Activated CD4-positive, alpha-beta T cell treated with anti-CD3 and anti-CD28 coated beads for 24 hours (primary cell): ENCODE measurements around the gene GTF2F2.

Source experiments
- DNase-seq, 2 donors: peaks; one replicate each; pipeline ENCODE4 v3.0.0-alpha.2; 2020; ENCODE audit warnings: low read depth in 2 of 2

Gene GTF2F2, protein sequence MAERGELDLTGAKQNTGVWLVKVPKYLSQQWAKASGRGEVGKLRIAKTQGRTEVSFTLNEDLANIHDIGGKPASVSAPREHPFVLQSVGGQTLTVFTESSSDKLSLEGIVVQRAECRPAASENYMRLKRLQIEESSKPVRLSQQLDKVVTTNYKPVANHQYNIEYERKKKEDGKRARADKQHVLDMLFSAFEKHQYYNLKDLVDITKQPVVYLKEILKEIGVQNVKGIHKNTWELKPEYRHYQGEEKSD

DNA sequence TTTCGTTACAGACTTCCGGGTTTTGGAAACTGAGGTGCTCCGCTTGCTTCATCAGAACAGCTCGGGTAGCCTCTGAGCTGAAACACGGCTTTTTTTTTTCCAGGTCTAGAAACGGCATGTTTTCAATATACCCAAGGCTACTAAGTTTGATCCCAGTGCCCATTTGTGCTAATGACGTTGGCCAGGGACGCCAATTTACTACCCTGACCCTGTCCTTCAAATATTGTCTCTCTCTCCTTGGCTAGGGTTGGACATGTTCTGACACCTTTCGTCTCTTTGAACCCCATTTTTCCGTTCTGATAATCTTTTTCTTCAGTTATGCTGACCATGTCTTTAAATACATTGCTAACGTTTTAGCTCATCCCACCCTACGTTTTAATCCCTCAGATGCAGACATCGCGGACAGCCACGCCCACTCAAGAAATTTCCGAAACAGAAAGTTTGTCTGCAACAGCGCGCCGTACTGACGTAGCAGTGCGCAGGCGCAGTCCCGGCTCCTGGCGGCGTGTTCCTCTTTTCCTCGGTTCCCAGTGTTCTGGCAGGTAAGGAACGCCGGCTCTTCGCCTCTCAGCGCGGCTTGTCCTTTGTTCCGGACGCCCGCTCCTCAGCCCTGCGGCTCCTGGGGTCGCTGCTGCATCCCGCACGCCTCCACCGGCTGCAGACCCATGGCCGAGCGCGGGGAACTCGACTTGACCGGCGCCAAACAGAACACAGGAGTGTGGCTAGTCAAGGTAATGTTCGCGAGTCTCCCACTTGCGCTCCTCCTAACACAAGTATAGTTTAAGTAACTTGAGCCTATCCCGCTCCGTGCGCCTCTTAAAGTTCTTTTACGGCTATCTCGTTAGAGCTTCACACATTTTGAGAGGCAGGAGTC is at the start of gene GTF2F2:
GTF2F2 (plus strand) TSS at position 520 of the 874 bp plus-strand sequence; CDS start at position 666, 146 bp downstream.
- peak; percentile 77 to 81 for DNase-seq

DNA sequence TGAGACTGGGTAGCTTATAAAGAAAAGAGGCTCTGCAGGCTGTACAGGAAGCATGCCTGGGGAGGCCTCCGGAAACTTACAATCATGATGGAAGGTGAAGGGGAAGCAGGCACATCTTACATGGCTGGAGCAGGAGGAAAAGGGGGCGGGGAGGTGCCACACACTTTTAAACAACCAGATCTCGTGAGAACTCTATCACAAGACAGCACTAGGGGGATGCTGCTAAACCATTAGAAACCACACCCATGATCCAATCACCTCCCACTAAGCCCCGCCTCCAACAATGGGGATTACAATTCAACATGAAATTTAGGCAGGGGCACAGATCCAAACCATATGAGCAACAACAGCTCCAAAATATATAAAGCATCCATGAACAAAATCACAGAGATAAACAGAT is 46.5 kb upstream of the GTF2F2 start:
- no peak for DNase-seq

DNA sequence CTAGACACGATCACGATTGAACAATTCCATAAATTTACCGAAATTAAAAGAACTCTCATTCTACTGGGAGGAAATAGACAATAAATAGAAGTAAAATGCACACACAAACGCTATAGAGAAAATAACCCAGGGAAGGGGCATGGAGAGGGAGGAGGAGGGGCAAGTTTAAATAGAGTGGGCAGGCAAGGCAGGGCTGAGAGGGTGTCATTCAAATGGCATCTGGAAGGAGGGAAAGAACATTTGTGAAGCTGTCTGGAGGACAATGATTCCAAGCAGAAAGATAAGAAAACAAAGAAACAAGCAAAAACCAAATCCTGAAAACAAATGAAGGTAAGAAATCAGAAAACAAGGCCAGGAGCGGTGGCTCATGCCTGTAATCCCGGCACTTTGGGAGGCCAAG is 45.6 kb upstream of the GTF2F2 start:
- DNase-seq, result no peak

DNA sequence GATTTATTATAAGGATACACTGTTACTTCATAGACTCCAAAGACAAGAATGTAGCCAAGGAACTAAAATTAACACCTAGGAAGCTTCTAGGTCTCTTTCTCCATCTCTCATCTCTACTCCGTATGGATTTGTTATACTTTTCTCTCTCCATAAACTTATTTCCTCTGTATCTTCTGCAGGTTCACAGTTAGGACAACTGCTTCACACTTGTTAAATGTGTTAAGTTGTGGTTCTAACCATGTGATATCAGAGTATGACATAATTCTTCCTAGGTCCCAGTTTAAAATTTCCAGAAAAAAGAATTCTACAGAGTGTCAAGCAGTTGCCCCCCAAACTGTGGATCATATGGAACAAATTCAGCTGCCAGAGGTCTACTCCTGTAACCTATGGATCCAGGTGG is 42.3 kb upstream of the GTF2F2 start:
- no peak for DNase-seq

DNA sequence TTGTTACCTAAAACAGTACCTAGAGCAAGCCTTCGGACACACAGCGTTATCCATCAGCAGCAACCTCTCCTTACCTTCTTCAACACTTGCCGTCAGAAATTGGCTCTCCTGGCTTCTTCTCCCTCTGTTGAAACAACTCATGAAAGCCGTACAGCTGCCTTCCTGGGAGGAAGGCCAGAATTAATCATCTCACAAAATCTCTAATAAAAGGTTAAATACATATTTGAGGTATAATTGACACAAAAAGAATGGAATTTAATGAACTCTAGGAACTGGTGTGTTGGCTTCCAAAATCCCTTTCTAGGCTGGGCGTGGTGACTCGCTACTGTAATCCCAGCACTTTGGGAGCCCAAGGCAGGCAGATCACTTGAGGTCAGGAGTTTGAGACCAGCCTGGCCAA is 37.3 kb upstream of the GTF2F2 start:
- no peak for DNase-seq

DNA sequence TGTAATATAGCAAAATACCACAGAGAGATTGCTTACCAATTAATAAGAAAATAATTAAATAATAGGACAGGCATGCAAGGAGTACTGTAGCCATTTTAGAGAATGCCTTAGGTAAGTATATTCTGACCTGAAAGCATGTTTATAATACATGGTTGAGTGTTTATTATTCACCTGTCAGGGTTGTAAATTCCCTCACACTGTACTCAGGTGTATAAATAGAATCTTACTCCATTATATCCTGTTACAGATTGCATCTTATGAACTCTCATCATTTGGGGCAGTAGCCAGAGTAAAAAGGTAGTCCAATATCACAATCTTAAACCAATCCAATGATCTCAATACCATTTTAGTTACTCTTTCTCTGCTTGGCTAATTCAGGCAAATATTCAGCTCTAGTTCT is 35.8 kb upstream of the GTF2F2 start:
- DNase-seq, result no peak

DNA sequence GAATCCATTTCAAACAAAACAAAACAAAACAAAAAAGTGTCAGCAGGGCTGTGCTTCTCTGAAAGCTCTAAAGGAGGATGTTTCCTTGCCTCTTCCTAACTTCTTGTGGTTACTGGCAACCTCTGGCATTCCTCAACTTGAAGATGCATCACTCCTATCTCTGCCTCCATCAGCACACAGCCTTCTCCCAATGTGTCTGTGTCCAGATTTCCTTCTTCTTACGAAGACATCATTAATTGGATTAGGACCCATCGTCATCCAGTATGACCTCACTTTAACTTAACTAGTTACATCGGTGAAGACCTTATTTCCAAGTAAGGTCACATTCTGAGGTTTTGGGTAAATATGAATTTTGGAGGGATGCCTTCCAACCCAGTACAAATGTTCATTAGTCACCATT is 33.8 kb upstream of the GTF2F2 start:
- DNase-seq, result no peak

DNA sequence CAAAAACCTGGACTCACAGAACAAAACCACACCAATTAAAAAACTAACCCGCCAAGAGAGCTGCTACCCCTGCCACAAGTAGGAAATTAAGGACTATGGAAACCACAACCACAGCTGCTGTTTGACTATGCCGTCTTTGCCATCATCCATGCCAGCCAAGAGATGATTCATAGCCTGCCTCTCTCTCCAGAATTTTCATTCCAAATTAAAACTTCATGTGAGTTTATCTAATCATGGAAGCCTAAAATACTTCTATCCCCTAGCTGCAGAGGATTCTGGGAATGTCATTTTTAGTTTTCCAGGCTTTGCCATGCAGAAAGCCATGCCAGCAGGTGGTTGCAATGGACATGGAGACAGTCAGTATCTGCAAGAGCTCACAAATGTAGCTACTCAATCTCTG is 27.6 kb upstream of the GTF2F2 start:
- no peak for DNase-seq

DNA sequence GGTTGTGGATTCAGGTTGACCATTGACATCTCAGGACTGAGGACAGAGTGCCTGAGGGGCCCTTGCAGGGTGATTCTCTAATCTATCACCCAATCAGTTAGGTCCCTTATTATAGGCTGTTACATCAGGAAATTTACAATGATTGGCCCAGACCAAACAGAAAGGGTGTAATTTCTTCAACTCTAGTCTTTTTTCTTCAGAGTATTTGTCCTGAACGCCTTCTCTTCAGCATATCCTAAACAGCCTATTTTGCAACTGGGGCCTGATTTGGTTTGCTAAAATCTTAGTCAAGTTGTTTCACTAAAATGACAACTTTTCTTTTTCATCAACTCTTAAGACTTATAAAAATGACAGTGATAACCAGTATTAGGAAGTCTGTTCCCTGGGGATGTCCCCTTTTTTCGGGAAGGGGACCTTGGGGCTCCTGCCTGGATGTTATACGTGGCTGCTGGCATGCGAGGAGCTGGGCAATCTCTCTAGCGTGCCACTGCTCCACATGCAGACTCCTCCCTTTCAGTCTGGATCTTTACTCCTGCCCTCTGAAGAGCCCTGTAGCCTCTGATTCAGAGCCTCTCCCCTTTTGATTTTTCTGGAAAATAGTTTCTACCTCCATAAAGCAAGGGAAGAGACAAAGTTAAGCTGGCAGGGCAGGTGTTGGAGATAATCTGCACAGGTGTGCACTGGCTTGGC is 19.6 kb upstream of the GTF2F2 start:
- no peak for DNase-seq

DNA sequence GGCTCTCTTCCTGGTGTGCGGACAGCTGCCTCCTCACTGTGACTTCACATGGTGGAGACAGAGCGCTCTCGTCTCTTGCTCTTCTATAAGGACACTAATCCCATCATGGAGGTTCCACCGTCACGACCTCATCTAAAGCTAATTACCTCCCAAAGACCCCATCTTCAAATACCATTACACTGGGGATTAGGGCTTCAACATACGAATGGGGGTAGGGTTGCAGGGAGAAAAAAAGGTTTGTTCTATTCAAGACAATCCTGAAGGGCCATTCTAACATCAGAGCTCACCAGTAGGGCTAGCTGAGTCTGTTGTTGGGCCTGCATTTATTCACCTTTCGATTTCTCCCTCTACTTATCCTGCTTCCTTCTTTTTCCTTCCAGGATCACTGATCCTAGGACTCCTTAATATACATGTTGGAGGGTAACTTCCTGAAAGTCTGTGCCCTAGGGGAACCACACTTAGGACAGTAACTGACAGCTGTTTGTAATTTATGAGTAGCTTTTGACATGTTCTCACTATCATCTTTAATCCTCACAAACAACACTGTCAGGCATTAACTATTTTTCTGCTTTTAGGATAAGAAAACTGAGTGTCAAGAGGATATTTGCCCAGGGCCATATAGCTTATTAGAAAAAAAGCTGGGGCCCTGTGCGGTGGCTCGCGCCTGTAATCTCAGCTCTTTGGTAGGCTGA is 18.8 kb upstream of the GTF2F2 start:
- no peak for DNase-seq

DNA sequence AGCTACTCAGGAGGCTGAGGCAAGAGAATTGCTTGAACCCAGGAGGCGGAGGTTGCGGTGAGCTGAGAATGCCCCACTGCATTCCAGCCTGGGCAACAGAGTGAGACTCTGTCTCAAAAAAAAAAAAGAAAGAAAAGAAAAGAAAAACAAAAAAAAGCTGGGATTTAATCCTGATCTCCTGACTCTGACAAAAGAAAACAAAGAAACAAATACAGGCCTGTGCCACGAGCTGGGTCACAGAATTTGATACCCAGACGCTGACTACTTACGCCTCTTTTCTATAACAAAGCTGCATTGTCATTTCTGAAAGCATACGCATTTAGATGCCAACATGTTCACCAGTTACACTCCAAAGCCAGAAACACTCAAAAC is 18.2 kb upstream of the GTF2F2 start:
- DNase-seq, result no peak

DNA sequence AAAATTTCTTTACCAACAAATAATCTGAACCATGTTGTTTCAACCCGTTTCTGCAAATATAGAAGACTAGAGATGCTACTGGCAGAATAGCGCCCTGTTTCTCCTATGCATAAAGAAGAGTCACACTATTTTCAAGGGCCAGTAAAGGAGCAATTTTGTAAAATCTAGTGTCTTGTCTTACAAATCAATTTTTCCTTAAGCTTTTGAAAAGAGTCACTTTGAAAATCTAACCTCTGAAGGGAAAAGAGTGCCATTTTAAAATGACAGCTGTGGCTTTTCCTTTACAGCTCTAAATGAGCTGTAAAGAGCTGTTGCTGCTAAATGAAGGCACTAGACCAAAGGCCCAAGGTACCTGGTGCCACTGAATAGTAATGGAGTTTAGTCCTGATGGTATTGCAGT is 16.9 kb upstream of the GTF2F2 start:
- no peak for DNase-seq

DNA sequence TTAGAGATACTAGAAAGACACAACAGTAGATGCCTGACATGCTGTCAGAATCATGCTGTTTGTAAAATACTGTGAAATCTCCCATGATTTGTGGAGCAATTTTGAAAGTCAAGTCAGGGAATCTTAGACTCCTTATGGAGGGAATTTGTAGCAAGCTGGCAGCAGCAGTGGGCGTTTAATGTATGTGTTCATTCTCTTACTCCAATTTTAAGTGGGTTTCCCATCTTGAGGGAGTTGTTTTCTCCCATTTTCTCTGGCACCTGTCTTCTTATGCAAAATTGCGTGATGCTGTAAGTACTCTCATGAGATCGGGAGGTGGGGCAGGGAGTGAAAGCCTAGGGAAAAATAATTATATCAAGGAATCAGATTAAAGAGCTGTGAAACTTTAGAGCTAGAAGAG is 16.0 kb upstream of the GTF2F2 start:
- DNase-seq, result no peak

DNA sequence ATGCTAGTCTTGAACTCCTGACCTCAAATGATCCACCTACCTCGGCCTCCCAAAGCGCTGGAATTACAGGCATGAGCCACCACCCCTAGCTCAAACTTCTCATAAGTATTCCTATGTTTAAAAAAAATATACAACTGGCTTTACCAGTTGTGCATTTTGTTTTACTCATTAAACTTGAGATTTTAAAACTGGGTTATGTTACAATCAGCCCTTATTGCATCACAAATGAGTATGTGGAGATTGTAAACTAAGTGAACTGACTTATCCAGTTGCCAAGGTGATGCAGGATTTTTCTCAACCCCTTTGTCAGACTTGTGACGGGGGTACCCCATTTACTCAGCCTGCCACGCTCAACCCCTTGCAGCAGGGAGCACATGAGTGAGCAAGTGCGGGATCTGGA is 14.4 kb upstream of the GTF2F2 start:
- DNase-seq, result no peak

DNA sequence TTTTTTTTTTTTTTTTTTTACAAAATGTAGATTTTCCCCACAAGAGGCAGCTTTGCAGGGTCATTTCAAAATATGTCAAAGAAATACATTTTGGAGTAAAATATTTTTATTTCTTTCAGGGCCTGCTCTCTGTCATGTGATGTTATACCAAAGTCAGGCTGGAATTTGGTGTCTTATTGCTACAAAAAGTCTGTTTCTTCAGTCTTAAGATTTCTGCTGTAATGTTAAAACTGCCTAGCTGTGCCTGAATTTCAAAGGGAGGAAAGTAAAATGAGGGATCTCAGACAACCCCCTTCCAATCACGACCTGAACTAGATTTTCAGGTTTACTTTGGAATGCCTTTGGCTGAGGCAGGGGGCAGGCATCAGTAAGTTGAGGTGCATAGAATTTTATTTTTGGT is 12.8 kb upstream of the GTF2F2 start:
- no peak for DNase-seq

DNA sequence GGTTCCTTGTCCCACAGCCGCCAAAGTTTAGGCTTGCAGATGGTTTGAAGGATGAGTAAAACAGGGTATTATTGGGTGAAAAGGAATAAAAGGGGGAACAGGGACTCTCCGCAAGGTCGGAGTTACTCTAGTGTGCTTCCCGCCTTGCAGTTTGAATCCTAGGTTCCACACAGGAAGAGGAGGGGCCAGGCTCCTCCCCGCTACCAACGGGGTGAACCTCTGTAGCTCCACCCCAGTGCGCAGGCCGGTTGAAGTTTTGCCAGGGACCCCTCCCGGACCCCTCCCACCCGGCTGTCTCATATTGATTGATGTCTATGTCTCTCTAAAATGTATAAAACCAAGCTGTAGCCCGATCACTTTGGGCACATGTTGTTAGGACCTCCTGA is 11.6 kb upstream of the GTF2F2 start:
- DNase-seq, result no peak

DNA sequence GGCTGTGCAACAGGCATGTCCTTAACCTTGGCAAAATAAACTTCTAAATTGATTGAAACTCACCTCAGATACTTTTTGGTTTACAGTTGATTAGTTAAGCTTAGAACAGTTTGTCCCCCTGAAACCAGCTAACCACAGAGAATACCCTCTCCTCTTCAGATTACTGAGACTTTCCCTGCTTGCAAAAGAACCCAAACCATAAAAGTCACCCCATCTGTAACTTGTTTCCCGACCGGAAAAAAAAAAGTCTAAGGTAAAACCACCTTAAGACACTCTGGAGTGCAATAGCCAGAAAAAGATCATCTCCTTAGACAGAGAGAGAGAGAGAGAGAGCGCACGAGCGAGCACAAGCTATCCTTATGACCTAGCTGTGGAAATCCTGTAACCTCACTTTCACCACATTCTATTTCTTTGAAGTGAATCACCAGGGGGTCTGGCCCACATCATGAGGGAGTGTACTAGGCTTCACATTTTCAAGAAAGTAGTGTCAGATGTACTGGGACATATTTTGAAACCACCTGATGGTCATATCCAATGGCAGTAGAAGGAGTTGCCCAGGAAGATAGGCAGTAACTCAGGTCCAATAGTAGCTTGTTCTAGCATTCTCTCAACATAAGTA is 11.1 kb upstream of the GTF2F2 start:
- DNase-seq, result no peak

DNA sequence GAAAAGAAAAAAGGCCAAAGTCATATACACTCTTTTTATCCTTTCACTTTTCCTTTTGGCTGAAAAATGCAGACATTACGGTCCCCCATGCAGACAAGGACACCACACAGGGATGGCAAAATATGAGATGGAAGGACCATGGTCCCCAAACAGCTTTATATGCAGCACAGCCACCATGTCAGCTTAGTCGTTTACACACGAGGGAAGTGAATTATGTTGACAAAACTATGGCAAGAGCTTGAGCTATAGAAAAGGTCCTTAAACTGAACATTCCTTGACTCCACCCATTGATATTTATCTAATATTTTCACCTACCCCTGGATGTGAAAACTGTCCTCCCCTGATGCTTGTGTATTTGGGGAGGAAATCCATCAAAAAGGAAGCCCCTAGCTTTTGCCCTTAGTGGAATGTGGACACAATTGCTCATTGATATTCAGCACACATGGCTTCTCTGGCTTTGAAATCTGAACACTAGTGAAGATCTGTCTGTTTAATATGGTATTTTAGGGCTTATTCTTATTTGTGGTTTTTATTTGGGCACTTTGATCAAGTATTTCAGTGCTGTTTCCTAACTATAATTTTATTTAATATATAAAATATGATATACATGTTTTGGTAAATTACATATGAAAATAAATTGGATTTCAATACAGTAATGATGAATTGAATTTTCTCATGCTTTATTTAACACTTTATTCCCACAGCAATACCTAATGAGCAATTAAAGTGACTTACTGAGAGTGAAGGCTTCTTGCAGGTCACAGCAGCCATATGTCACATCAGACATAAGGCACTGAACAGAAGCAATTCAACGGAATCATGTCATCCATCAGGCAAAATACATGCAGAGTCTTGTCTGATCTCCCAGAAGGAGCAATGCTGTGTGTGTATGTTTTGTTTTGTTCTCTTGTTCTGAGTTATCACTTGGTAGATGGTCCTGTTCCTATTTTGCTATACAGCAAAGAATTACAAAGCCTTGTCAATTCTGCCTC is 6.8 kb upstream of the GTF2F2 start:
- no peak for DNase-seq

DNA sequence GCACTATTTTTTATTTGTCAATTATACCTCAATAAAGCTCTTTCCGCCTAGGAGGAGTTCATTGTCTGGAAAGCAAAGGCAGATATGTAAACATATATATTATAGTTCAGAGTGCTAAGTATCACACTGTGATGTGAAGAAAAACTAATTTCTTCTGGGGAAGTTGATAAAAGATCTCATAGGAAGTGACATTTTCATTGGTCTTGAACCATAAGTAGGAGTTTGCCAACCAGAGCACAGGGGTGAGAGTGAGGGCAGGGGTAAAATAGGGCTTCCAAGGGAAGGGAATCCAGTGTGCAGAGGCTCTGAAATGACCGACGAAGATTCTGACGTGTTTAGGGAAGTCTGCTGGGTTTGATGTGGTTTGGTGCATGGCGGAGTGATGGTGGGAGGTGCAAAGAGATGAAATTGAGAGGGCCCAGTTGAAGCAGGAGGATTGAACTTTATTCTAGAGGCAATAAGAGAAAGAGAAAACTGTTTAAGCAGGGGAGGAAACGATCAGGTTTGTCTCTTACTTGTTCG is 780 bp upstream of the GTF2F2 start:
- peak; percentile 22 to 35 for DNase-seq
